SJCRH30 (cell line): ENCODE results near the gene MRTFA. TPM values are rescaled to one million over a fixed set of nuclear protein-coding genes. Genes with fewer than 3 reads are reported as not detected.
"Not testable (repeated sequence)": the region's sequence is repeated elsewhere in the genome, so short reads cannot be mapped to it uniquely, and the experiment has no call there.

Source experiments
- DNase-seq, 2 experiments: peaks; one replicate each; pipeline ENCODE4 v3.0.0-alpha.2; 2015 to 2020
- H3K27ac ChIP-seq: fragments of 250-450 bp; sonication (Bioruptor Pico); 2 replicates; pipeline ENCODE4 v1.5.1; 2020; ENCODE audit warnings: mild to moderate bottlenecking, moderate library complexity
- H3K27me3 ChIP-seq: fragments of 250-450 bp; sonication (Bioruptor Pico); 2 replicates; pipeline ENCODE4 v1.5.1; 2020; ENCODE audit warnings: mild to moderate bottlenecking, moderate library complexity
- H3K36me3 ChIP-seq: fragments of 250-450 bp; sonication (Bioruptor Pico); 2 replicates; pipeline ENCODE4 v1.5.1; 2020; ENCODE audit warnings: mild to moderate bottlenecking, moderate library complexity
- H3K4me1 ChIP-seq: fragments of 250-450 bp; sonication (Bioruptor Pico); 2 replicates; pipeline ENCODE4 v1.5.1; 2020; ENCODE audit warnings: mild to moderate bottlenecking, moderate library complexity
- H3K4me3 ChIP-seq: fragments of 250-450 bp; sonication (Bioruptor Pico); 2 replicates; pipeline ENCODE4 v1.5.1; 2020; ENCODE audit warnings: mild to moderate bottlenecking, moderate library complexity
- H3K9me3 ChIP-seq: fragments of 250-450 bp; sonication (Bioruptor Pico); replicated peaks from 2 replicates; pipeline ENCODE4 v1.5.1; 2020; ENCODE audit warnings: mild to moderate bottlenecking, moderate library complexity
- total RNA-seq: library from RNA; depleted of rRNA; stranded (reverse); fragments of >200 nt; shearing (Covaris generic); gene quantifications from 2 replicates; pipeline ENCODE4 v1.2.3, GENCODE V29; 2014

Gene MRTFA
- total RNA-seq, 1 experiment from 2014 or later = 12.3 TPM

GRCh38 chr22:40626851-40627250 lies 9.7 kb downstream of the MRTFA start:
- no peak overlapping the region for H3K27ac ChIP-seq

GRCh38 chr22:40625794-40626193 lies 10.7 kb downstream of the MRTFA start:
- H3K36me3 ChIP-seq, H3K4me1 ChIP-seq, DNase-seq, H3K27ac ChIP-seq, H3K27me3 ChIP-seq, H3K9me3 ChIP-seq, H3K4me3 ChIP-seq: not testable (repeated sequence)

More at GRCh38 chr22:40626851-40627250, 9.7 kb downstream of the MRTFA start:
- H3K9me3 ChIP-seq = no peaks in the 10 kb centered on the region
- H3K4me3 ChIP-seq = no peak overlapping the region
- peaks cover 5% of the 10 kb centered on the region for H3K4me1 ChIP-seq
- no peaks in the 10 kb centered on the region for H3K27me3 ChIP-seq
- H3K36me3 ChIP-seq = no peaks in the 10 kb centered on the region
- DNase-seq = no peak

GRCh38 chr22:40625281-40625680 lies 11.2 kb downstream of the MRTFA start:
- not testable (repeated sequence) for H3K27me3 ChIP-seq, H3K9me3 ChIP-seq, H3K36me3 ChIP-seq, H3K4me1 ChIP-seq, H3K4me3 ChIP-seq, H3K27ac ChIP-seq, DNase-seq

DNA sequence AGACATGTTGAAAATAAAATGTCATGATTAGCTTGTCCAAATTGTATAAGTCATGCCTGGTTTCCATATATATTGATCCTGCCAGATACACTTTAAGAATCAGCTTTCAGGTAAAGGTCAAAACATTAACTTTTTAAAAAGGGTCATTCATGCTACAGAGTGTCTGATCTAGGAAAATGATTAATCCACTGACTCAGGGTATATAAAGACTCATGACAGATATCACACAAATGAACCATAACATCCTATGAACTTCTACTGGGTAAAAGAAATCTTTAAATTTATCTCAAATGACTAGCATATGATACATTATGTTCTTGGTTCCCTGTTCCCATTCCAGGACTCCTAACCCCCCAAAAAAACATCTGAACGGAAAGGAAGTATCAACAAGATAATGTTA lies 11.7 kb downstream of the MRTFA start:
- no peaks in the 10 kb centered on the region for H3K36me3 ChIP-seq

GRCh38 chr22:40621309-40622151 lies 15.0 kb downstream of the MRTFA start:
- no peak for DNase-seq
- no peaks in the 10 kb centered on the region for H3K27me3 ChIP-seq
- H3K4me1 ChIP-seq = no peaks in the 10 kb centered on the region
- no peaks in the 10 kb centered on the region for H3K9me3 ChIP-seq
- no peak overlapping the region for H3K27ac ChIP-seq
- H3K4me3 ChIP-seq = no peak overlapping the region
- no peaks in the 10 kb centered on the region for H3K36me3 ChIP-seq

More for the DNA sequence above, 11.7 kb downstream of the MRTFA start:
- Histone ChIP-seq H3K4me3 (no peak overlapping the region), H3K27ac (no peak overlapping the region), H3K9me3 (no peaks in the 10 kb centered on the region), H3K4me1 (peaks cover 5% of the 10 kb centered on the region), H3K27me3 (no peaks in the 10 kb centered on the region)
- no peak for DNase-seq

DNA sequence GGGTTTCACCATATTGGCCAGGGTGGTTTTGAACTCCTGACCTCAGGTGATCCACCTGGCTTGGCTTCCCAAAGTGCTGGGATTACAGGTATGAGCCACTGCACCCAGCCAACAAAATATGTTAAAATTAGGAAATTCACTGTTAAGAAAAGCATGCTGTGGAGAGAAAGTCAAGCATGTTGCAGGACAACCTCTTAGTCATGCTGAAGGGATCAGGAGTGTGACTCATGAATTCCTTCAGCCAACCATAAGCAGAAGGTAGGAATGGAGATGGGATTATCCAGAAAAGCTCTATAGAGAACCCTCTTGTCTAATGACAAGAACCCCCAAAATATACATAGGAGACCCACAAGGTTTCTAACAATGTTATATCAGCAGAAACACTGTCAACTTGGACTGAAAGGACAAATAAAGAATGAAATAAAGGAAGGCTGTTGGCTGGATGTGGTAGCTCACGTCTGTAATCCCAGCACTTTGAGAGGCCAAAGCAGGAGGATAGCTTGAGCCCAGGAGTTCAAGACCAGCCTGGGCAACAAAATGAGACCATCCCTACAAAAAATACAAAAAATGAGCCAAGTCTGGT lies 16.0 kb downstream of the MRTFA start:
- no peak overlapping the region for H3K4me3 ChIP-seq
- no peak for DNase-seq
- H3K27me3 ChIP-seq = no peaks in the 10 kb centered on the region
- no peaks in the 10 kb centered on the region for H3K4me1 ChIP-seq
- no peaks in the 10 kb centered on the region for H3K9me3 ChIP-seq
- H3K36me3 ChIP-seq = no peaks in the 10 kb centered on the region
- H3K27ac ChIP-seq = no peak overlapping the region

GRCh38 chr22:40618400-40618799 lies 18.1 kb downstream of the MRTFA start:
- Histone ChIP-seq H3K27me3 (no peaks in the 10 kb centered on the region), H3K4me3 (no peak overlapping the region), H3K27ac (no peak overlapping the region), H3K36me3 (no peaks in the 10 kb centered on the region), H3K4me1 (no peaks in the 10 kb centered on the region), H3K9me3 (no peaks in the 10 kb centered on the region)
- no peak for DNase-seq

DNA sequence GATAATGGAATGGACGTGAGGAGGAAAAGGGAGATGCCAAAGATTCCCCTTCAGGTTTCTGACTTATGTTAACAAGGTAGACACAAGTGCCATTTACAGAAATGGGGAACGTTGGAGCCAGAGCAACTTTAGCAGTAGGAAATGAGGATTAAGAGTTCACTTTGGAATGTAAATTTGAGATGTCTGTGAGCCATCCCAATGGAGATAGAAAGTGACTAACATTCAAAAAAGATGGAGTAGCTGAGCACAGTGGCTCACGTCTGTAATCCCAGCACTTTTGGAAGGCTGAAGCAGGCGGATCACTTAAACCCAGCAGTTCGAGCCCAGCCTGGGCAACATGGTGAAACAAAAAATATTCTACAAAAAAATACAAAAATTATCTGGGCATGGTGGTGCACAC lies 19.9 kb downstream of the MRTFA start:
- Histone ChIP-seq H3K4me3 (no peak overlapping the region), H3K36me3 (no peaks in the 10 kb centered on the region)

DNA sequence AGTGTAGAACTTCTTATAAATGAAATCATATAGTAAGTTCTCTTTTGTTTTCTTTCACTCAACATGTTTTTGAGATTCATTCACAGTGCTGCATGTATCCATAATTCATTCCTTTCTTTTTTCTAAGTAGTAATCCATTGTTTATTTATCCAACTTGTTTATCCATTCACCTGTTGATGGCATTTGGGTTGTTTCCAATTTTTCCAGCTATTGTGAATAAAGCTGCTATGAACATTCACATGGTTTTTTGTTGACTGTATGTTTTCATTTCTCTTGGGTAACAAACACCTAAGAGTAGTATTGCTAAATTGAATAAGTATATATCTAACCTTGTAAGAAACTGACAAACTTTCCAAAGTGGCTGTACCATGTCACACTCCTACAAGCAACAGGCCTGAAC lies 23.5 kb downstream of the MRTFA start:
- no peak for DNase-seq

More for the DNA sequence above, 19.9 kb downstream of the MRTFA start:
- no peak for DNase-seq
- no peaks in the 10 kb centered on the region for H3K9me3 ChIP-seq
- H3K27me3 ChIP-seq = no peaks in the 10 kb centered on the region
- H3K27ac ChIP-seq = no peak overlapping the region
- H3K4me1 ChIP-seq = 0 out of 2 replicates have a peak, but pooled peaks cover 3% of the 10 kb centered on the region

DNA sequence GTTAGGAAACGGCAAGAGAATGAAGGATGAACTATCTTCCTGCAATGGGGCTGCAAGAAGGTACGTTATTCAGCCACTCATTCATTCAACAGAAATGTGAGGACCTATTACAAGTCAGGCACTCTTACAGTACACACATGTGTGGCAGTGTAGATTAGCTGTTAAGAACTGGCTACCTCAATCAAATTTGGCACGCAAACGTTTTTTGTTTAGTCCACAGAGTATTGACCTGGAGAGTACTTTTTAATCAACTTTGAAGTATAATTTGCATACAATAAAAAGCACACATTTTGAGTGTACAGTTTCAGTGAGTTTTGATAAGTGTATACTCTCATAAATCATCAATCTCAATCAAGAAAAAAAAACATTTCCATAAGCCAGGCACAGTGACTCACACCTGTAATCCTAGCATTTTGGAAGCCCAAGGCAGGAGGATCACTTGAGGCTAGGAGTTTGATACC lies 24.2 kb downstream of the MRTFA start:
- Histone ChIP-seq H3K4me3 (no peak overlapping the region), H3K27ac (no peak overlapping the region), H3K4me1 (0 out of 2 replicates have a peak, but pooled peaks cover 5% of the 10 kb centered on the region), H3K27me3 (no peaks in the 10 kb centered on the region), H3K36me3 (no peaks in the 10 kb centered on the region), H3K9me3 (no peaks in the 10 kb centered on the region)
- no peak for DNase-seq

More for the DNA sequence above, 23.5 kb downstream of the MRTFA start:
- Histone ChIP-seq H3K4me1 (0 out of 2 replicates have a peak, but pooled peaks cover 5% of the 10 kb centered on the region), H3K9me3 (no peaks in the 10 kb centered on the region), H3K36me3 (no peaks in the 10 kb centered on the region), H3K27me3 (no peaks in the 10 kb centered on the region), H3K4me3 (no peak overlapping the region), H3K27ac (no peak overlapping the region)

DNA sequence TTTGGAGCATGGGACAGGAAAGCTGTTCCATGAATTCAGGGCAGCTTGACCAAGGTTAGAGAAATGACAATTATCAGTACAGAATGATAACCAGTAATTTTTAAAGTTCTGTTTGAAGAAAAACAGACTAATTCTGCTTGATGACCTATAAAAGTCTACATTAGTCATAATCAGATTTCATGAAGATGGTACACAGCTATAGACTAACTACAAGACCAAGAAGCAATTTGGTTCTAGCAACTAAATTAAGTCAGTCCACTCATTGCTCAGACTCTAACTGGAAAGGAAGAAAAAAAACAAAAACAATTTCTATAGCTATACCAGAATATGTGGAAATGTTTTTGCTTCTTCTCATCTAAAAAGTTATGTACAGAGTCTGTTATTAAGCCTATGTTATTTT lies 24.9 kb downstream of the MRTFA start:
- H3K27me3 ChIP-seq = no peaks in the 10 kb centered on the region
- no peaks in the 10 kb centered on the region for H3K9me3 ChIP-seq
- H3K27ac ChIP-seq = no peak overlapping the region
- no peak overlapping the region for H3K4me3 ChIP-seq
- no peak for DNase-seq
- no peaks in the 10 kb centered on the region for H3K36me3 ChIP-seq
- 0 out of 2 replicates have a peak, but pooled peaks cover 5% of the 10 kb centered on the region for H3K4me1 ChIP-seq

DNA sequence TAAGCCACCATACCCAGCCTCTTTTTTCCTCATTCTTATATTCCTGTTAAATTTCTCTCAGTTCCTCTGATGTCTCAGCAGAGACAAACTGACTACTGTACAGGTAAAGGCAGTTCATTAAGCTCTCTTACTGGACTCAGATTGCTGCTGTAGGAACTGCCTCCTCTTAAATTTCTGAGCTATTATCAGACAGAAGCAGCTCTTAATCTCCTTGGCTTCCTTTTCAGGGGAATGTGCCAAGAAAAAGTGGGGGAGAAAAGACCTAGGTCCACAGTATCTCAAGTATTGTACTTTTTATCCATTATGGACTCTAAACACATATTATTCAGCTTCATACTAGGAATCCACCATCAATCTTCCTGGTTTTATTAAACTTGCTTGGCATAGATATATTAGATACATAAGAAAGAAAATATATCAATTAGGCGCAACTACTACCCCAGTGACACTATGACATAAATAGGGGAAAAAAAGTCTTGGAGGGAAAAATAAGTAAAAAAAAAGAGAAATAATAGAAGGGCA lies 26.1 kb downstream of the MRTFA start:
- Histone ChIP-seq H3K9me3 (no peaks in the 10 kb centered on the region), H3K36me3 (no peaks in the 10 kb centered on the region), H3K4me3 (no peak overlapping the region), H3K27ac (no peak overlapping the region), H3K27me3 (no peaks in the 10 kb centered on the region), H3K4me1 (0 out of 2 replicates have a peak, but pooled peaks cover 5% of the 10 kb centered on the region)
- no peak for DNase-seq

- Histone ChIP-seq H3K4me3 (no peak overlapping the region), H3K27ac (no peak overlapping the region), H3K36me3 (no peaks in the 10 kb centered on the region), H3K9me3 (no peaks in the 10 kb centered on the region), H3K27me3 (no peaks in the 10 kb centered on the region), H3K4me1 (0 out of 2 replicates have a peak, but pooled peaks cover 5% of the 10 kb centered on the region)
- DNase-seq = no peak
Measured at GRCh38 chr22:40609216-40609615, 27.3 kb downstream of the MRTFA start.

DNA sequence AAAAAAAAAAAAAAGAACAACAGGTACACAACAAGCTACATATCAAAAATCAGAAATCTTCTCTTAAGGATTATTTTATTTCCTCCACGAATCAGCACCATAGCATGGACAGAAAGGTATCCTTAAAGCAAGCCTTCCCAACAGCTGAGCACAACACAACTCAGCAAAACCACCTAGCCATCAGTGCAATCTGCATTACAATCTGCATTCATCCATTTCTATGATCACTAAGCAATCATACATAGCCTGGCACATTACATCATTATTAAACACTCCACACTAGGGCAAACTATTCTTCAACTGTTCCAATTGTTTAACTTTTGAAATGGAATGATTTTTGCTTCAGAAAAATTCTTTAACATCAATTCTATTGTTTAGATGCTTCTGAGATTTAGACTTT lies 29.0 kb downstream of the MRTFA start:
- no peak for DNase-seq
- no peaks in the 10 kb centered on the region for H3K9me3 ChIP-seq
- no peak overlapping the region for H3K4me3 ChIP-seq
- no peak overlapping the region for H3K27ac ChIP-seq
- peaks cover 6% of the 10 kb centered on the region for H3K4me1 ChIP-seq
- H3K27me3 ChIP-seq = no peaks in the 10 kb centered on the region
- no peaks in the 10 kb centered on the region for H3K36me3 ChIP-seq

- Histone ChIP-seq H3K4me1 (peaks cover 6% of the 10 kb centered on the region), H3K27ac (no peak overlapping the region)
Measured at GRCh38 chr22:40606306-40606705, 30.2 kb downstream of the MRTFA start.

More at GRCh38 chr22:40606306-40606705, 30.2 kb downstream of the MRTFA start:
- Histone ChIP-seq H3K9me3 (no peaks in the 10 kb centered on the region), H3K27me3 (no peaks in the 10 kb centered on the region), H3K36me3 (no peaks in the 10 kb centered on the region), H3K4me3 (no peak overlapping the region)
- DNase-seq = no peak
